ENCODE results near the gene SEMA3B. TPM values are rescaled to one million over a fixed set of nuclear protein-coding genes. Genes with fewer than 3 reads are reported as not detected.

Gene SEMA3B
- total and polyA plus RNA-seq, 2 experiments from 2014 or later: 67.7 to 104 TPM

GRCh38 chr3:50323614-50324199 is 54.8 kb downstream of the SEMA3B start:
- Histone ChIP-seq H3K4me2 (no peak overlapping the region), H3K27me3 (no peaks in the 10 kb centered on the region), H3K4me3 (no peak overlapping the region), H3K36me3 (replicated peaks; ENCODE audit: insufficient read depth, low read depth) (no peaks in the 10 kb centered on the region), H4K20me1 (ENCODE audit: insufficient read depth, poor library complexity, severe bottlenecking) (peaks cover 2% of the 10 kb centered on the region), H3K27ac (peak overlapping the region; percentile 100), H3K9me3 (ENCODE audit: low read depth) (no peaks in the 10 kb centered on the region), H3K79me2 (peaks cover 41% of the 10 kb centered on the region), H3K4me1 (ENCODE audit: insufficient read depth) (peaks cover 41% of the 10 kb centered on the region), H3K9me2 (replicated peaks; ENCODE audit: insufficient read depth) (no peaks in the 10 kb centered on the region), H2AFZ (no peak overlapping the region)
- WGBS (ENCODE audit: low lambda C conversion rate, missing lambda C conversion rate): 86% methylated on average over 5 of the region's 5 CpGs
- TF ChIP-seq EZH2phosphoT487 (IDR thresholded peaks at IDR 0.05; ENCODE audit: low read depth, severe bottlenecking, unreplicated experiment) (no peak), CTCF (IDR thresholded peaks at IDR 0.05; ENCODE audit: poor library complexity) (no peak), EZH2 (IDR thresholded peaks at IDR 0.05; ENCODE audit: borderline replicate concordance) (no peak)
- no peak for DNase-seq (ENCODE audit: low spot score)

- peak overlapping the region; percentile 100 for H3K27ac ChIP-seq
- peaks cover 33% of the 10 kb centered on the region for H3K4me1 ChIP-seq (ENCODE audit: insufficient read depth)
- peaks cover 2% of the 10 kb centered on the region for H4K20me1 ChIP-seq (ENCODE audit: insufficient read depth, poor library complexity, severe bottlenecking)
- no peak overlapping the region for H3K4me2 ChIP-seq
- H3K27me3 ChIP-seq: no peaks in the 10 kb centered on the region
- TF ChIP-seq CTCF (IDR thresholded peaks at IDR 0.05; ENCODE audit: poor library complexity) (peak; percentile 74), EZH2phosphoT487 (IDR thresholded peaks at IDR 0.05; ENCODE audit: low read depth, severe bottlenecking, unreplicated experiment) (no peak)
- 78% methylated on average over 4 of the region's 4 CpGs for WGBS (ENCODE audit: low lambda C conversion rate, missing lambda C conversion rate)
- peaks cover 33% of the 10 kb centered on the region for H3K79me2 ChIP-seq
- H2AFZ ChIP-seq: no peak overlapping the region
- no peaks in the 10 kb centered on the region for H3K36me3 ChIP-seq (replicated peaks; ENCODE audit: insufficient read depth, low read depth)
- H3K9me3 ChIP-seq (ENCODE audit: low read depth): no peaks in the 10 kb centered on the region
- H3K4me3 ChIP-seq: no peak overlapping the region
- DNase-seq (ENCODE audit: low spot score): peak; percentile 84
- H3K9me2 ChIP-seq (replicated peaks; ENCODE audit: insufficient read depth): no peaks in the 10 kb centered on the region
Measured at GRCh38 chr3:50324351-50325112, 55.6 kb downstream of the SEMA3B start.

GRCh38 chr3:50325113-50325480 is 56.1 kb downstream of the SEMA3B start:
- no peaks in the 10 kb centered on the region for H3K27me3 ChIP-seq
- H3K36me3 ChIP-seq (replicated peaks; ENCODE audit: insufficient read depth, low read depth): no peaks in the 10 kb centered on the region
- no peak overlapping the region for H3K4me3 ChIP-seq
- peaks cover 27% of the 10 kb centered on the region for H3K79me2 ChIP-seq
- no peak overlapping the region for H3K4me2 ChIP-seq
- no peaks in the 10 kb centered on the region for H3K9me2 ChIP-seq (replicated peaks; ENCODE audit: insufficient read depth)
- TF ChIP-seq EZH2 (IDR thresholded peaks at IDR 0.05; ENCODE audit: borderline replicate concordance): no peak
- TF ChIP-seq CTCF (IDR thresholded peaks at IDR 0.05; ENCODE audit: poor library complexity): no peak
- TF ChIP-seq EZH2phosphoT487 (IDR thresholded peaks at IDR 0.05; ENCODE audit: low read depth, severe bottlenecking, unreplicated experiment): no peak
- no peak for DNase-seq (ENCODE audit: low spot score)
- 94% methylated on average over 2 of the region's 2 CpGs for WGBS (ENCODE audit: low lambda C conversion rate, missing lambda C conversion rate)
- H3K27ac ChIP-seq: no peak overlapping the region
- H2AFZ ChIP-seq: no peak overlapping the region
- H3K9me3 ChIP-seq (ENCODE audit: low read depth): no peaks in the 10 kb centered on the region
- peaks cover 27% of the 10 kb centered on the region for H3K4me1 ChIP-seq (ENCODE audit: insufficient read depth)
- peaks cover 2% of the 10 kb centered on the region for H4K20me1 ChIP-seq (ENCODE audit: insufficient read depth, poor library complexity, severe bottlenecking)

All from hepatocyte (in vitro differentiated cells).